ENCODE measurements around the gene XPR1. TPM values are rescaled to one million over a fixed set of nuclear protein-coding genes. Genes with fewer than 3 reads are reported as not detected.
A peak's percentile ranks its signal among the peaks of the same experiment; 100 is the strongest.

The XPR1 gene
- total RNA-seq (ENCODE audit: low replicate concordance): 11.9 and 31.8 TPM in 2 replicates

DNA sequence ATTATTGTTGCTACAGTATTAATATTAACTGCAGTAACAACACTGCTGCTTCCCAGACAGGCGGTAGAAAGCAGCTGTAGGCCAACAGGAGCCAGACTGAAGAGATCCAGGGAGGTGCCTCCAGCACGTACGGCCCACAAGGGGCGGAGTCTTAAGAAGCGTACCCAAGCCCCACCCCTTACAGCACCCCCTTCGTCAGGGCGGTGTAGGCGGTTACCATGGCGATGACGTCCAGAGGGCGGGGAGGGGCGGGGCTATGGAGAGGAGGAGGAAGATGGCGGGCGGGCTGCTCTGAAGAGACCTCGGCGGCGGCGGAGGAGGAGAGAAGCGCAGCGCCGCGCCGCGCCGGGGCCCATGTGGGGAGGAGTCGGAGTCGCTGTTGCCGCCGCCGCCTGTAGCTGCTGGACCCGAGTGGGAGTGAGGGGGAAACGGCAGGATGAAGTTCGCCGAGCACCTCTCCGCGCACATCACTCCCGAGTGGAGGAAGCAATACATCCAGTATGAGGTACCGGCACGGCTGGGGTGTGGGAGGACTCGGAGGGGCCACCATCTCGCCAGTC is at the start of gene XPR1:
XPR1 (plus strand) TSS at position 257 of the 560 bp plus-strand sequence; CDS start at position 437, 180 bp downstream.
- TF ChIP-seq, protein P1, sequence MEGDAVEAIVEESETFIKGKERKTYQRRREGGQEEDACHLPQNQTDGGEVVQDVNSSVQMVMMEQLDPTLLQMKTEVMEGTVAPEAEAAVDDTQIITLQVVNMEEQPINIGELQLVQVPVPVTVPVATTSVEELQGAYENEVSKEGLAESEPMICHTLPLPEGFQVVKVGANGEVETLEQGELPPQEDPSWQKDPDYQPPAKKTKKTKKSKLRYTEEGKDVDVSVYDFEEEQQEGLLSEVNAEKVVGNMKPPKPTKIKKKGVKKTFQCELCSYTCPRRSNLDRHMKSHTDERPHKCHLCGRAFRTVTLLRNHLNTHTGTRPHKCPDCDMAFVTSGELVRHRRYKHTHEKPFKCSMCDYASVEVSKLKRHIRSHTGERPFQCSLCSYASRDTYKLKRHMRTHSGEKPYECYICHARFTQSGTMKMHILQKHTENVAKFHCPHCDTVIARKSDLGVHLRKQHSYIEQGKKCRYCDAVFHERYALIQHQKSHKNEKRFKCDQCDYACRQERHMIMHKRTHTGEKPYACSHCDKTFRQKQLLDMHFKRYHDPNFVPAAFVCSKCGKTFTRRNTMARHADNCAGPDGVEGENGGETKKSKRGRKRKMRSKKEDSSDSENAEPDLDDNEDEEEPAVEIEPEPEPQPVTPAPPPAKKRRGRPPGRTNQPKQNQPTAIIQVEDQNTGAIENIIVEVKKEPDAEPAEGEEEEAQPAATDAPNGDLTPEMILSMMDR (IDR thresholded peaks at IDR 0.05; ENCODE audit: insufficient read depth, low read length): peak; percentile 50
- DNase-seq (ENCODE audit: low read depth): peak; percentile 99
- H3K4me3 ChIP-seq (ENCODE audit: low read depth, low read length): peak within 1 kb of the TSS; percentile 94

DNA sequence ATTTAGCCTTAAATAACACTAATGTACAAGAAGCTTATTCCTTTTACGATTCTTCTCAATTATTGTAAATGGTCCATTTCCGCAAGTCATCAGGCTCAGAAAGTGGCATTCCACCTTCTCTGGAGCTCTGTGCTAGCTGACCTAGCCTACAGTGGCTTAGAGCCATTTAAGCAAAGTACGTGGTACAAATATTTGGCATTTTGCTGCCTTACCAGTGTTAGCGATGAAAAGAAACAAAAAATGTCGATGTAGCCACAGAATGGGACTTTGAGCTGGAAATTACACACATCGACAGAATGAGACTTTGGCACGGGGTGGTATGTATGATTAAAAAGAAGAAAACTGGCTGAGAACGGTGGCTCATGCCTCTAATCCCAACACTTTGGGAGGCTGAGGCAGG is 47.0 kb upstream of the XPR1 start:
- TF ChIP-seq, protein P1 (IDR thresholded peaks at IDR 0.05; ENCODE audit: insufficient read depth, low read length): no peak
- no peak for DNase-seq (ENCODE audit: low read depth)

DNA sequence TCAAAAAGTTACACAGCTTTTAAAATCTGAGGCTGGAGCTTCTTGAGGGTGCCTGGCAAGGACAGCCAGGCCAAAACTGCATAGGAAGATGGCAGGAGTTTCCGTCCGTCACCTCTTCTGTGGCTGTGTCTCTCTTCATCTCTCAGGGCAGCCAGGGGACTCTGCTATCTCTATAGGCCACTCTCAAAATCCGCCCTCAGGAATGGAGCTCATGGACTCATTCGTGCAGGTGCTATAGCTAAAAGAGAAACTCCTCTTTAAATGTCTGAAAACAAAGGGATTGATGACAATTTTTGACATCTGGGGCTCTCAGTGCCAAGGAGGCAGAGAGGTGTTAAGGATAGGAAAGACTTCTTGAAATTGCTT is 45.8 kb upstream of the XPR1 start:
- no peak for DNase-seq (ENCODE audit: low read depth)
- no peak overlapping the region for H3K4me3 ChIP-seq (ENCODE audit: low read depth, low read length)
- TF ChIP-seq, protein P1 (IDR thresholded peaks at IDR 0.05; ENCODE audit: insufficient read depth, low read length): no peak

More for the DNA sequence above, 47.0 kb upstream of the XPR1 start:
- no peak overlapping the region for H3K4me3 ChIP-seq (ENCODE audit: low read depth, low read length)

DNA sequence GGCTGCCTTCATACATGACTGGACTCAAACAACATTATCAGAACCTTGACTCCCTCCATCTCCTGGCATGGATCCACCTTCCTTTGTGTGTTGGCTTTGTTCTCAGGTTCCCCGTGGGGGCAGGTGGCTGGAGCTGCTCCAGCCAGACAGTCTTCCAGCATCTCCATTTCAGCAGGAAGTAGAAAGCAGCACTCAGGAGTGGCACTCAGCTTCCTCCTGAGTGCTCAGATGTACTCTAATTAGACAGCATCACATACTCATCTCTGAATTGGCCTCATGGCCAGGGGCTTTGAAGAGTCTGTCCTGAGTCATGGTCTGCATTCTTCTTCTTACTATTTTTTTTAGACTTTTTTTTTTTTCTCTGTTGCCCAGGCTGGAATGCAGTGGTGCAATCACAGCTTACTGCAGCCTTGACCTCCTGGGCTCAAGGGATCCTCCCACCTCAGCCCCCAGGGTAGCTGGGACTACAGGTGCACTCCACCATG is 45.1 kb upstream of the XPR1 start:
- no peak overlapping the region for H3K4me3 ChIP-seq (ENCODE audit: low read depth, low read length)
- peak; percentile 73 for DNase-seq (ENCODE audit: low read depth)
- TF ChIP-seq, protein P1 (IDR thresholded peaks at IDR 0.05; ENCODE audit: insufficient read depth, low read length): no peak

DNA sequence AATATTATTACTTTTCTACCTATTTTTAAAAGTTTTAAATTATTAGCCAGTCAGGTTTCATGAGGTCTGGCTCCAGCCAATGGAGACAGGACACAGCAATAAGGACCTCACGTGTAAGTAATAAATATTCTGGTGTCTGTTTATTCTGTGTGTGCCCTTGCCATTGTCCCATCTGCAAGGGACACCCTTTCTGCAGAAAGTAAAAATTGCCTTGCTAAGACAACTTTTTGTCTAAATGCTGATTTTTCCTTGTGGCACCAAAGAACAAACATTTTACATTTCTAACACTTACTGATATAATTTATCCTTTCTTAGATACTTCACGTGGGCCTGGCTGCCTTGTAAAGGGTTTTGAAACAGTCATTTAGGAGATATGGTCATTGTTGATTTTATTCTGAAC is 43.7 kb upstream of the XPR1 start:
- H3K4me3 ChIP-seq (ENCODE audit: low read depth, low read length): no peak overlapping the region
- DNase-seq (ENCODE audit: low read depth): no peak
- TF ChIP-seq, protein P1 (IDR thresholded peaks at IDR 0.05; ENCODE audit: insufficient read depth, low read length): no peak

DNA sequence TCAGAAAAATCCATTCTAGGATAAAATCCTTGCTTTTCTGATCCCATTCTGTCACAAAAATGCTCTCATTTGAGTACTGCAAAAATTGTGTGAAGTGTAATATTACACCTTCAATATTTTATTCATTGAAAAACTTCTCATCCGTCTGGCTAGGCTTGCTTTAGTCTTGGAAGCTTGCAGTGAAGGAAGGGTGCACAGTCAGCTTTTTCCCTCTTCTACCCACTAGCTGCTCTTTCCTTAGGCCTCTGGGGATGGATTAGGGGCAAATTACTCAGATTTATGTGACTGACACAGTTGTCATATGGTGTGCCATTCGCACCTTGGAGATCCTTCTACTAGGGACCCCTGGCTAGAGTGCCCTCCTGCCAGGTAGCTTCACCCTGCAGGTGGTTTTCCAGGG is 40.9 kb upstream of the XPR1 start:
- H3K4me3 ChIP-seq (ENCODE audit: low read depth, low read length): no peak overlapping the region
- no peak for DNase-seq (ENCODE audit: low read depth)
- TF ChIP-seq, protein P1 (IDR thresholded peaks at IDR 0.05; ENCODE audit: insufficient read depth, low read length): no peak

DNA sequence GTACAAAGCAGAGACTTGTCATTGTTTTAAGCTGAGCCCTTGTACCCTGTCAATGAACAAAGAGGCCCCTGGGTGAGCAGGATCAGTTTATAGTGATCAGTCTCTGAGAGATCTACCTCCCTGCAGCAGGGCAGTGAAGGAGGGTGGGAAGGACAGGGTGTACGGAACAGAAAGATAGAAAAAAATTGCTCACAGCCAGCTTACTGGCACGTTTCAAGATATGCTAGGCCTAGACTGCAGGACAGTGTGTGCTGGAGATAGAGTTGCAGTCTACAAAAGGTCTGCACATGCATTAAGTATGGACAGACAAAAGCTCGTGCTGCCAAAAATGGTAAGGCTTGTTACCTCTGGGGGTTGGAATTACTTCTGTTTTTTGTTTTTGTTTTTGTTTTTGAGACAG is 38.4 kb upstream of the XPR1 start:
- TF ChIP-seq, protein P1 (IDR thresholded peaks at IDR 0.05; ENCODE audit: insufficient read depth, low read length): no peak
- no peak for DNase-seq (ENCODE audit: low read depth)

More for the DNA sequence above, 38.4 kb upstream of the XPR1 start:
- H3K4me3 ChIP-seq (ENCODE audit: low read depth, low read length): no peak overlapping the region

Measured in fibroblast of the aortic adventitia (primary cell).